Nephron progenitor cell (in vitro differentiated cells): ENCODE data around the gene MAP7.

ENCODE experiments used
- DNase-seq: peaks from one replicate; pipeline ENCODE4 v3.0.0; 2021
- H3K27ac Mint-ChIP-seq: 2 replicates; pipeline ENCODE4 v1.8.0; 2021; ENCODE audit warnings: mild to moderate bottlenecking, moderate library complexity, mixed read lengths
- H3K27me3 Mint-ChIP-seq: 2 replicates; pipeline ENCODE4 v1.8.0; 2021; ENCODE audit warnings: mild to moderate bottlenecking, low read depth, mixed read lengths; ENCODE audit not compliant: poor library complexity
- H3K36me3 Mint-ChIP-seq: 2 replicates; pipeline ENCODE4 v1.8.0; 2021; ENCODE audit warnings: low read depth, mixed read lengths
- H3K4me1 Mint-ChIP-seq: 2 replicates; pipeline ENCODE4 v1.8.0; 2021; ENCODE audit warnings: mixed read lengths
- H3K4me3 Mint-ChIP-seq: 2 replicates; pipeline ENCODE4 v1.8.0; 2021; ENCODE audit warnings: mild to moderate bottlenecking, moderate library complexity, mixed read lengths
- H3K9me3 Mint-ChIP-seq: 2 replicates; pipeline ENCODE4 v1.8.0; 2021; ENCODE audit warnings: mild to moderate bottlenecking, moderate library complexity, mixed read lengths
- TF ChIP-seq, protein P1 (sequence below): fragments of 200-600 bp; sonication (generic); IDR thresholded peaks from 2 replicates; pipeline ENCODE4 v1.5.0; 2021; ENCODE audit warnings: antibody characterized with exemption

Gene MAP7

DNA sequence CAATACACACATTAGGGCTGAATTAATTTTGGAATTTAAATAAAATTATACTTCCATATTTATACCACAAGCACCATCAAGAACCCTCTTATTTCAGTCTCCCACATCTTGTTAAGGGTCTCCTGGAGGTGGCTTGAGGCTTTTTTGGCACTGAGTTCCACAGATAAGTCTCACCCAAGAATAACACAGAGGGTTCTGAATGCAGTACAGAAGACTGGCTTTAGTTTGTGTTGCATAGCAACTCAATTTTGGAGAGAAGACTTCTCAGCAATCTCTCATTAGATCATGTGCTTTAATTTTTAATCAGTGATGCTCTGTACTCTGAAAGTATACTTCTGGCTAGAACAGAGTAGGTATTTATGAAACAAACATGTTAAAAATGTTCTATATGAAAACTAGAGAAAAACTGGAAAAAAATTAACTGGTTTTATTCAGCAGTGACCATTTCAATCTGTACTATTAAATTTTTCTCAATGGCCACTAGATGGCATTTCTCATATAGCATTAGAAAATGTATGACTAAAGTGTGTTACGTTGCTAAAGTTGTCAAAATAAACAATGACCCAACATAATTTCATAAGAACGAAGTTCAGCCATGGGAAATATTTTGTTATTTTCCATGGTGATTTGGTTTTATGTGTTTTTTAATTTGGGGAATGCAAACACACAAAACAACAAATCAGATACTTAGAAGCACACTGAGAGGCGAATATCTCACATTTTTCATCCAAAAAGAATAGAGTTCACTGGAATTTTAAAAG is 32.7 kb upstream of the MAP7 start:
- Mint-ChIP-seq H3K27ac (no peak overlapping the region), H3K4me1 (no peaks in the 10 kb centered on the region)
- no peak for DNase-seq

DNA sequence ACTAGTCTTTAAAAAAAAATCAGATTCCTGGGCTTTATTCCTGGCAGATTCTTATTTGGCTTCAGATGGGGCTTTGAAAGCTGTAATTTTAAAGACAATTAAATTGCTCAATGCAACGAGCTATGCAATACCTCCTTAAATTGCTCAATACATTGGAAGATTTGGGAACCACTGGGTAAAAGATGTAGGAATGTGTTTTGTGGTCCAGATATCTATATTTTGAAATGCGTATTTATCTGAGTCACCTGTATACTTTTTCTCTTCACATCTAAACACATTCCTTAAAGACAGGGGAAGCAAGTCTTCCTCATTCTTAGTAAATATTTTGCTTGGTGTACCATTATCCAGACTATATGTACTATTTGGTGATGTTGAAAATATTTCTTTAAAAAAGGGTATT is 29.6 kb upstream of the MAP7 start:
- TF ChIP-seq, protein P1, sequence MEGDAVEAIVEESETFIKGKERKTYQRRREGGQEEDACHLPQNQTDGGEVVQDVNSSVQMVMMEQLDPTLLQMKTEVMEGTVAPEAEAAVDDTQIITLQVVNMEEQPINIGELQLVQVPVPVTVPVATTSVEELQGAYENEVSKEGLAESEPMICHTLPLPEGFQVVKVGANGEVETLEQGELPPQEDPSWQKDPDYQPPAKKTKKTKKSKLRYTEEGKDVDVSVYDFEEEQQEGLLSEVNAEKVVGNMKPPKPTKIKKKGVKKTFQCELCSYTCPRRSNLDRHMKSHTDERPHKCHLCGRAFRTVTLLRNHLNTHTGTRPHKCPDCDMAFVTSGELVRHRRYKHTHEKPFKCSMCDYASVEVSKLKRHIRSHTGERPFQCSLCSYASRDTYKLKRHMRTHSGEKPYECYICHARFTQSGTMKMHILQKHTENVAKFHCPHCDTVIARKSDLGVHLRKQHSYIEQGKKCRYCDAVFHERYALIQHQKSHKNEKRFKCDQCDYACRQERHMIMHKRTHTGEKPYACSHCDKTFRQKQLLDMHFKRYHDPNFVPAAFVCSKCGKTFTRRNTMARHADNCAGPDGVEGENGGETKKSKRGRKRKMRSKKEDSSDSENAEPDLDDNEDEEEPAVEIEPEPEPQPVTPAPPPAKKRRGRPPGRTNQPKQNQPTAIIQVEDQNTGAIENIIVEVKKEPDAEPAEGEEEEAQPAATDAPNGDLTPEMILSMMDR = no peak
- H3K4me1 Mint-ChIP-seq = no peaks in the 10 kb centered on the region
- H3K9me3 Mint-ChIP-seq = peaks cover 7% of the 10 kb centered on the region
- H3K36me3 Mint-ChIP-seq = no peaks in the 10 kb centered on the region
- DNase-seq = no peak
- peaks cover 6% of the 10 kb centered on the region for H3K27me3 Mint-ChIP-seq
- no peak overlapping the region for H3K4me3 Mint-ChIP-seq
- H3K27ac Mint-ChIP-seq = no peak overlapping the region

More for the DNA sequence above, 32.7 kb upstream of the MAP7 start:
- H3K36me3 Mint-ChIP-seq = no peaks in the 10 kb centered on the region
- peaks cover 7% of the 10 kb centered on the region for H3K9me3 Mint-ChIP-seq
- peaks cover 6% of the 10 kb centered on the region for H3K27me3 Mint-ChIP-seq
- H3K4me3 Mint-ChIP-seq = no peak overlapping the region
- TF ChIP-seq, protein P1 = peak; percentile 48

DNA sequence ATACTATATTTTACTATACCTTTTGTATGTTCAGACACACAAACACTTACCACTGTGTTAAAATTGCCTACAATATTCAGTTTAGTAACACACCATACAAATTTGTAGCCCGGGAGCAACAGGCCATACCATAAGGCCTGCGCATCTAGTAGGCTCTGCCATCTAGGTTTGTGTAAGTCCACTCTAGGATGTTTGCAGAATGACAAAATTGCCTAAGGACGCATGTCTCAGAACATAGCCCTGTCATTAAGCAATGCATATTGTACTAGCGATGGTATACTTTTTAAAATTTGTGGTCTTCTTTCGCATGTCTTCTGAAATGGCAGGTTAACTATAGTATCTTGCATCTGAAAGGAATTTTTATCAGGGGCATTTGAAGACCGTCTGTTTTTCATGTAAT is 26.6 kb upstream of the MAP7 start:
- H3K36me3 Mint-ChIP-seq = no peaks in the 10 kb centered on the region
- no peak overlapping the region for H3K27ac Mint-ChIP-seq
- no peaks in the 10 kb centered on the region for H3K4me1 Mint-ChIP-seq
- H3K9me3 Mint-ChIP-seq = peaks cover under 1% of the 10 kb centered on the region
- H3K27me3 Mint-ChIP-seq = peaks cover 8% of the 10 kb centered on the region
- TF ChIP-seq, protein P1 = no peak
- no peak for DNase-seq
- H3K4me3 Mint-ChIP-seq = no peak overlapping the region

DNA sequence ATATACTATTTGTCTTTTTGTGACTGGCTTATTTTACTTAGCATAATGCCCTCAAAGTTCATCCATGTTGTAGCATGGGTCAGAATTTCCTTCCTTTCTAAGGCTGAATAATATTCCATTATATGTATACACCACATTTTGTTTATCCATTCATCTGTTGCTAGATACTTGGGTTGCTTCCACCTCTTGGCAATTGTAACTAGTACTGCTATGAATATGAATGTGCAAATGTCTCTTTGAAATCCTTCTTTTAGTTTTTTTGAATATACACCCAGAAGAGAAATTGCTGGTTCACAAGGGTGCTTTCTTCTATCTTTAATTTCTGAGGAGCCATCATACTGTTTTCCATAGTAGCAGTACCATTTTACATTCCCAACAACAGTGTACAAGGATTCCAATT is 21.3 kb upstream of the MAP7 start:
- Mint-ChIP-seq H3K9me3 (peaks cover 21% of the 10 kb centered on the region), H3K36me3 (no peaks in the 10 kb centered on the region), H3K4me1 (peaks cover under 1% of the 10 kb centered on the region), H3K4me3 (no peak overlapping the region), H3K27ac (no peak overlapping the region), H3K27me3 (peaks cover 7% of the 10 kb centered on the region)
- DNase-seq = no peak
- TF ChIP-seq, protein P1 = no peak

DNA sequence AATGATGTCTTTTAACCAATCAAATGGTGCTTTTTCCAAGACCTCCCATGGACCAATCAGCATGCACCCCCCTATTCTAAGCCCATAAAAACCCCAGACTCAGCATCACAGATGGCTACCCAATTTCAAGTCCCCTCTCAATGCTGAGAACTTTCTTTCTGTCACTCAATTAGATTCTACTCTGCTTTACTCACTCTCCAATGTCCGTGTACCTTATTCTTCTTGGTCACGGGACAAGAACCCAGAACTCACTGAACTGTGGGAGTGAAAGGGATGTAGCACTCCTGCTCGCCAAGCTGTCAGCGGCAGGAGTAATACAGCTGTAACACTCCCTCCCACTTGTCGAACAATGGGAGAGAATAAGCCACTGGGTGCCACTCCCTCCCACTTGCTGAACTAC is 20.8 kb upstream of the MAP7 start:
- TF ChIP-seq, protein P1 = no peak
- no peaks in the 10 kb centered on the region for H3K36me3 Mint-ChIP-seq
- H3K9me3 Mint-ChIP-seq = peaks cover 21% of the 10 kb centered on the region
- H3K4me3 Mint-ChIP-seq = no peak overlapping the region
- H3K27me3 Mint-ChIP-seq = peaks cover 7% of the 10 kb centered on the region
- H3K4me1 Mint-ChIP-seq = peaks cover 5% of the 10 kb centered on the region
- no peak for DNase-seq
- no peak overlapping the region for H3K27ac Mint-ChIP-seq

DNA sequence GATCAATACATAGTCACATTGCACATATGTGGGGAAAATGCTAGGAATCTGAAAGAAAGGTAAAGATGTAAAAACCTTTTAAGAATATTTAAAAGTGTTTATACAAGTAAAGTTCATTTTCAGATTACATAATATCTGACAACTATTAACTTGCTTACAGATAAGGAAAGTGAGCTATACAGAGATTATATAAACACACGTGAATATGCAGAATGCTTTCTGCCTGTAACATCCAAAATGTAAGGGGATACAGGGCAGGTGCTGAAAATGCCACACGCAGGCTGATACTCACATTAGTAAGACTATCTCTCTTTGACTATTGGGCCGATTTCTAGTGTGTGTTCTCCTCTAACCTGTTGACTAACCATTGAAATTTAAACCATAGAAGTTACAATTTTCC is 17.9 kb upstream of the MAP7 start:
- TF ChIP-seq, protein P1 = no peak
- H3K27ac Mint-ChIP-seq = no peak overlapping the region
- no peak for DNase-seq
- no peak overlapping the region for H3K4me3 Mint-ChIP-seq
- H3K9me3 Mint-ChIP-seq = peaks cover 21% of the 10 kb centered on the region
- peaks cover 24% of the 10 kb centered on the region for H3K4me1 Mint-ChIP-seq
- no peaks in the 10 kb centered on the region for H3K36me3 Mint-ChIP-seq
- H3K27me3 Mint-ChIP-seq = peaks cover 6% of the 10 kb centered on the region
